ENCODE results near the gene ZDHHC8.

GRCh38 chr22:20158391-20159036 lies 26.9 kb downstream of the ZDHHC8 start:
- TF ChIP-seq ZNF274 (IDR thresholded peaks at IDR 0.05; ENCODE audit: insufficient read depth, insufficient read length) (no peak), POLR2A (IDR thresholded peaks at IDR 0.05; ENCODE audit: low read depth, low read length) (no peak), CTCF (IDR thresholded peaks at IDR 0.05 in 2 of 3, conservative IDR thresholded peaks at IDR 0.05 in 1 of 3; ENCODE audit: control insufficient read depth in 2 of 3, extremely low read depth in 1 of 3, insufficient read depth in 1 of 3, low read depth in 3 of 3, low read length in 3 of 3) (no peak), SP1 (IDR thresholded peaks at IDR 0.05; ENCODE audit: low read depth, low read length) (no peak), IRF3 (IDR thresholded peaks at IDR 0.05) (no peak), SUPT20H (IDR thresholded peaks at IDR 0.05; ENCODE audit: borderline replicate concordance, control insufficient read depth, low read depth, low read length) (no peak)

All from GM12878 (cell line).